GM23338 (cell line): Measurements from ENCODE around the gene EBF4. TPM values are rescaled to one million over a fixed set of nuclear protein-coding genes. Genes with fewer than 3 reads are reported as not detected.

ENCODE experiments used
- ATAC-seq: fragments of 200-7000 bp; cut with Tn5 transposase; 3 replicates; pipeline ENCODE4 v1.9.1; 2020
- DNase-seq: peaks from one replicate; pipeline ENCODE4 v3.0.0-alpha.2; 2015; ENCODE audit warnings: low spot score
- H2AFZ ChIP-seq: fragments of 200-600 bp; sonication (generic); 2 replicates; pipeline ENCODE4 v1.8.0; 2016; ENCODE audit warnings: antibody characterized with exemption, mild to moderate bottlenecking, moderate library complexity
- H3F3A ChIP-seq: fragments of 200-600 bp; sonication (generic); replicated peaks from 2 replicates; pipeline ENCODE4 v1.8.0; 2017; ENCODE audit warnings: antibody characterized with exemption, mixed run types, low read depth
- H3K27ac ChIP-seq: fragments of 200-600 bp; sonication (generic); 2 replicates; pipeline ENCODE4 v1.6.1; 2016; ENCODE audit warnings: low read depth
- H3K27me3 ChIP-seq: fragments of 200-600 bp; sonication (generic); 2 replicates; pipeline ENCODE4 v1.8.0; 2016; ENCODE audit warnings: mild to moderate bottlenecking, mixed run types, moderate library complexity; ENCODE audit not compliant: insufficient read depth
- H3K36me3 ChIP-seq: fragments of 200-600 bp; sonication (generic); 2 replicates; pipeline ENCODE4 v1.8.0; 2016; ENCODE audit warnings: mild to moderate bottlenecking; ENCODE audit not compliant: insufficient read depth
- H3K4me1 ChIP-seq: fragments of 200-600 bp; sonication (generic); 2 replicates; pipeline ENCODE4 v1.8.0; 2016; ENCODE audit warnings: mild to moderate bottlenecking, moderate library complexity; ENCODE audit not compliant: insufficient read depth
- H3K4me2 ChIP-seq: fragments of 200-600 bp; sonication (generic); 2 replicates; pipeline ENCODE4 v1.7.1; 2017; ENCODE audit warnings: mixed run types
- H3K4me3 ChIP-seq: fragments of 200-600 bp; sonication (generic); 2 replicates; pipeline ENCODE4 v1.6.1; 2016; ENCODE audit warnings: mixed run types
- H3K79me2 ChIP-seq: fragments of 200-600 bp; sonication (generic); replicated peaks from 2 replicates; pipeline ENCODE4 v1.8.0; 2017; ENCODE audit warnings: mild to moderate bottlenecking; ENCODE audit not compliant: insufficient read depth
- H3K9me2 ChIP-seq: fragments of 200-600 bp; sonication (generic); 2 replicates; pipeline ENCODE4 v1.8.0; 2017; ENCODE audit not compliant: insufficient read depth
- H4K20me1 ChIP-seq: fragments of 200-600 bp; sonication (generic); replicated peaks from 2 replicates; pipeline ENCODE4 v1.8.0; 2017; ENCODE audit warnings: mild to moderate bottlenecking; ENCODE audit not compliant: insufficient read depth
- H3K27ac Mint-ChIP-seq: 2 replicates; pipeline ENCODE4 v1.8.0; 2020; ENCODE audit warnings: inconsistent platforms, mild to moderate bottlenecking, moderate library complexity, mixed read lengths
- H3K27me3 Mint-ChIP-seq: 3 replicates; pipeline ENCODE4 v1.8.0; 2022; ENCODE audit warnings: low read depth, mild to moderate bottlenecking, moderate library complexity, mixed read lengths, inconsistent platforms; ENCODE audit not compliant: insufficient read depth, poor library complexity
- H3K36me3 Mint-ChIP-seq: 3 replicates; pipeline ENCODE4 v1.8.0; 2021; ENCODE audit warnings: low read depth, mild to moderate bottlenecking, inconsistent platforms, moderate library complexity, mixed read lengths
- H3K4me1 Mint-ChIP-seq: 3 replicates; pipeline ENCODE4 v1.8.0; 2020; ENCODE audit warnings: mild to moderate bottlenecking, inconsistent platforms, mixed read lengths
- H3K4me3 Mint-ChIP-seq: 3 replicates; pipeline ENCODE4 v1.8.0; 2021; ENCODE audit warnings: moderate library complexity, mild to moderate bottlenecking, inconsistent platforms, mixed read lengths
- H3K9me3 Mint-ChIP-seq: 3 replicates; pipeline ENCODE4 v1.8.0; 2020; ENCODE audit warnings: moderate library complexity, mild to moderate bottlenecking, inconsistent platforms, mixed read lengths
- CTCF ChIP-seq, 2 experiments: fragments of 200-600 bp in 1 of 2; sonication (generic) in 1 of 2; conservative IDR thresholded peaks; 2 replicates each; pipeline versions ENCODE4 v1.5.1 to v1.6.1; 2016 to 2017; ENCODE audit warnings: antibody characterized with exemption in 2 of 2, low read depth in 2 of 2, mild to moderate bottlenecking in 2 of 2, moderate library complexity in 1 of 2
- EZH2phosphoT487 ChIP-seq: fragments of 200-600 bp; sonication (generic); IDR thresholded peaks from one replicate; pipeline ENCODE4 v1.8.1; 2018; ENCODE audit warnings: antibody characterized with exemption; ENCODE audit not compliant: unreplicated experiment
- NANOG ChIP-seq: IDR thresholded peaks from 2 replicates; pipeline ENCODE4 v1.6.1; 2016; ENCODE audit warnings: antibody characterized with exemption, borderline replicate concordance
- REST ChIP-seq: IDR thresholded peaks from one replicate; pipeline ENCODE4 v1.6.1; 2018; ENCODE audit warnings: antibody characterized with exemption; ENCODE audit not compliant: unreplicated experiment
- ZNF462 ChIP-seq: fragments of 250-450 bp; sonication (Bioruptor Pico); IDR thresholded peaks from 2 replicates; pipeline ENCODE4 v1.5.0; 2020; ENCODE audit warnings: mild to moderate bottlenecking, moderate library complexity
- polyA plus RNA-seq: library from polyadenylated mRNA; unstranded; fragments of >200 nt; fragmentation: Nextera tagmentation; extraction: Ambion mirVana; gene quantifications from 2 replicates; pipeline ENCODE4 v1.2.1, GENCODE V29; 2016
- total RNA-seq: library from RNA; depleted of rRNA; stranded (reverse); fragments of >200 nt; shearing (Covaris generic); gene quantifications from 2 replicates; pipeline ENCODE4 v1.2.3, GENCODE V29; 2014

EBF4 gene
- total and polyA plus RNA-seq, 2 experiments from 2014 or later: 0.66 to 1.6 TPM

GRCh38 chr20:2700913-2701620 is 8.5 kb downstream of the EBF4 start (continued):
- TF ChIP-seq REST (no peak), ZNF462 (CRISPR knock-in tag) (no peak), EZH2phosphoT487 (no peak)

DNA sequence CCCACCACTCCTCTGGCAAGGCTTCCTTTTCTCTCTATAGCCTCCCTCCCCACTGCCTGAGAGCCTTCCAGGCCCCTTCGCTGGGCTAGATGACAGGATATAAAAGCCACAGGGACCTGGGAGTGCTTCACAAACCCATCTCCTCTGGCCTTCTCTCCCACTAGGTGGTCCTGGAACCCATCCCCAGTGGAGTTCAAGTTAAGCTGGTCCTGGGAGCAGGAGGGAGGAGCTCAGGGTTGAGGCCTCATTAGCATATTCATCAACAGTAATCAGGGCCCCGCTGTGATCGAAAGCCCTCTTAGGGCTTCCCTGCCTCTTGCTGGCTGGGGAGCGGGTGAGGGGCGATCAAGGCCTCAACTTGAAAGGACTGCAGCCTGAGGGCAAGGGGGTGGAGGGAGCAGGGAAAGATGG is 9.1 kb downstream of the EBF4 start:
- ATAC-seq: peak; percentile 74
- DNase-seq: peak; percentile 89
- peak overlapping the region; percentile 72 for H3K4me2 ChIP-seq

More for the DNA sequence above, 9.1 kb downstream of the EBF4 start:
- Histone ChIP-seq H2AFZ (no peak overlapping the region), H4K20me1 (peaks cover 3% of the 10 kb centered on the region; the same call in 1 of the 2 replicates), H3K27me3 (peaks cover 96% of the 10 kb centered on the region), H3K4me3 (0 out of 2 replicates have a peak overlapping the region, but pooled peaks have one; percentile 25), H3K27ac (no peak overlapping the region), H3F3A (no peaks in the 10 kb centered on the region), H3K36me3 (no peaks in the 10 kb centered on the region), H3K79me2 (no peaks in the 10 kb centered on the region), H3K9me2 (no peaks in the 10 kb centered on the region), H3K4me1 (peaks cover 40% of the 10 kb centered on the region)
- Mint-ChIP-seq H3K4me1 (peaks cover 45% of the 10 kb centered on the region), H3K27ac (no peak overlapping the region), H3K9me3 (no peaks in the 10 kb centered on the region; the same call in 2 of the 3 replicates), H3K4me3 (peak overlapping the region; percentile 51), H3K36me3 (no peaks in the 10 kb centered on the region), H3K27me3 (peaks cover 57% of the 10 kb centered on the region)
- peak; percentile 40; the same call in 1 of the 2 replicates for TF ChIP-seq NANOG
- no peak for TF ChIP-seq CTCF (conservative IDR thresholded peaks at IDR 0.05; ENCODE audit: low read depth in 2 of 2)
